CD4-positive, alpha-beta T cell treated with Interleukin-17A for 1 hour (primary cell): ENCODE measurements around the gene TPGS2.
"Not testable (repeated sequence)": the region's sequence is repeated elsewhere in the genome, so short reads cannot be mapped to it uniquely, and the experiment has no call there.

ENCODE experiments used
- DNase-seq: peaks from one replicate; pipeline ENCODE4 v3.0.0-alpha.2; 2020

Gene TPGS2, protein sequence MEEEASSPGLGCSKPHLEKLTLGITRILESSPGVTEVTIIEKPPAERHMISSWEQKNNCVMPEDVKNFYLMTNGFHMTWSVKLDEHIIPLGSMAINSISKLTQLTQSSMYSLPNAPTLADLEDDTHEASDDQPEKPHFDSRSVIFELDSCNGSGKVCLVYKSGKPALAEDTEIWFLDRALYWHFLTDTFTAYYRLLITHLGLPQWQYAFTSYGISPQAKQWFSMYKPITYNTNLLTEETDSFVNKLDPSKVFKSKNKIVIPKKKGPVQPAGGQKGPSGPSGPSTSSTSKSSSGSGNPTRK

DNA sequence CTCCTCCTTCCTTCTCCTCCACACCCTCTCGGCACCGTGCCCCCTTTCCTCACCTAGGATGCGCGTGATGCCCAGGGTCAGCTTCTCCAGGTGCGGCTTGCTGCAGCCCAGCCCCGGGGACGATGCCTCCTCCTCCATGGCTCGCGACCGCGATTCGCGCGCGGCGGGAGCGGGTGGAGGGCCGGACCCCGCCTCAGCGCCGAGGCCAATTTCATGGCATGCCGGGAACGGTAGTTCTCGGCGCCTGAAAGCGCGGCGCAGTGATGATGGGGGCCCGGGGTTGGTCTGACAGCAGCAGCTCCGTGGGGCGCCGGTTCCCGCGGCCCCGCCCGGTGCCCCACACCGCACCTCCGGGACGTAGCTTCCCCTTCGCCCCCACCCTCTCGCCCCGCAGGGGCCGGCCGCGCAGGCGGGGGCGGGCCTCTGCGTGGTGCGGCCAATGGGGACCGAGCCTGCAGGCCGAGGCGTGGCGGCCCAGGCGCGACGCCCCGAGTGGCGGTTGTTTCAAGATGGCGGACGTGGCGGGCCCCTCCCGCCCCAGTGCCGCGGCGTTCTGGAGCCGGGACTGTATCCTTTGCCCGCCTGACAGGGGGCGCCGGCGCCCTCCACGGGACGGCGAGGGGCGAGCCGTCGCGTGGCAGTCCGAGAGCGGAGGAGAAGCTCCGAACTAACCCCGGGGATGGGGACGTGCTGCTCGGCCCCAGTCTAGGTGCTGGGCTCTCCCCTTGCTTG, at the start of gene TPGS2, which contains the start of gene KIAA1328:
TPGS2 (minus strand) TSS at position 373 of the 732 bp plus-strand sequence; CDS start at position 138, 235 bp downstream.
KIAA1328 (plus strand) TSS at position 498 of the 732 bp plus-strand sequence; CDS start at position 510, 12 bp downstream.
- peak; percentile 90 for DNase-seq

- not testable (repeated sequence) for DNase-seq
Measured at GRCh38 chr18:36873826-36874225, 45.0 kb upstream of the TPGS2 start.

- DNase-seq: no peak
Measured at GRCh38 chr18:36872329-36872728, 43.5 kb upstream of the TPGS2 start.

GRCh38 chr18:36871801-36872200, 43.0 kb upstream of the TPGS2 start:
- no peak for DNase-seq

DNA sequence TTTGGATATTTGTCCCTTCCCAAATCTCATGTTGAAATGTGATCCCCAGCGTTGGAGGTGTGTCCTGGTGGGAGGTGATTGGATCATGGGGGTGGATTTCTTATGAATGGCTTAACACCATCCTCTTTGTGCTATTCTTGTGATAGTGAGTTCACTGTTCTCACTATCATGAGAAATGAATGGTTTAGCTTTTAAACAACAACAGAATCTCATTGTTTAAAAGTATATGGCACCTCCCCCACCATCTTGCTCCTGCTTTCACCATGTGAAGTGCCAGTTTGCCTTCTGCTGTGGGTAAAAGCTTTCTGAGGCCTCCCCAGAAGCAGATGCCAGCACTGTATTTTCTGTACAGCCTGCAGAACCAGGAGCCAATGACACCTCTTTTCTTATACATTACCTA, 38.3 kb upstream of the TPGS2 start:
- DNase-seq: no peak

DNA sequence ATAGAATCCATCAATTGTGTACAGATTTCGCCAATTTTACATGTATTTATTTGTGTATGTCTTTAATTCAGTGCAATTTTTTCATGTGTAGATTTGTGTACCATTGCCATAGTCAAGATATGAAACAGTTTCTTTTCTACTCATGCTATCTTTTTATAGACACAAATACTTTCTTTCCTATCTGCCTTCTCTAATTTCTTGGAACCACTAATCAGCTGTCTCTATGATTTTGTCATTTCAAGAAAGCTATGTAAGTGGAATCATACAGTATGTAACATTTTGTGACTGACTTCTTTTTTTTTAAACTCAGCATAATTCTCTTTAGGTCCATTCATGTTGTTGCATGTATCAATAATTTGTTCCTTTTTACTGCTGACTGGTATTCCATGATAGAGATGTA, 33.4 kb upstream of the TPGS2 start:
- DNase-seq: no peak

DNA sequence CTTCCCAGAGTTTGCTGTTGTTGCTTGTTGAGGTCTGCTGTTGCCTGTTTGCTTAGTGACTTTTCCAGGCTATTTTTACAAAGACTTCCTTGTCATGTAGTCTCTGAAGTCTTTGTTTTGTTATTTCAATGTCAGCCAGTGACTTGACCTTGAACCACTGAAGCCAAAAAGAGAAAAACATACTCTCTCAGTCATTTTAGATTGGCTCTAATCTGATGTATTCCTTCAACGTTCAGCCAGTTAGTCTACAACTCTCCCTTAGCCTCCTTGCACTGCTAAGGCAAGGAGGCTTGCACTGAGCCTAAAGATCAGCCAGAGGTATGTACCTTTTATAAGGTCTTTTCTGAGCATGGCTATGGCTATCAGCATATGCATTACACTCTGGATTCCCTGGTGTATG, 28.0 kb upstream of the TPGS2 start:
- no peak for DNase-seq

DNA sequence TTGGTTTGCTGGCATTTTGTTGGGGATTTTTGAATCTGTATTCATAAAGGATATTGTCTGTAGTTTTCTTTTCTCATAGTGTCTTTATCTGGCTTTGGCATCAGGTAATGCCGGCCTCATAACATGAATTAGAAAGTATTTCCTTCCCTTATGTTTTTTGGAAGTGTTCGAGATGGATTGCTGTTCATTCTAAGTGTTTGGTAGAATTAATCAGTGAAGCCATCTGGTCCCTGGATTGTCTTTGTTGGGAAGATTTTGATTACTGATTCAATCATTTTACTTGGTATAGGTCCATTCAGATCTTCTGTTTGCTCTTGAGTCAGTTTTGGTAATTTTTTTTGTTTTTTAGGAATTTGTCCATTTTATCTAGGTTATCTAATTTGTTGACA, 22.4 kb upstream of the TPGS2 start:
- no peak for DNase-seq

DNA sequence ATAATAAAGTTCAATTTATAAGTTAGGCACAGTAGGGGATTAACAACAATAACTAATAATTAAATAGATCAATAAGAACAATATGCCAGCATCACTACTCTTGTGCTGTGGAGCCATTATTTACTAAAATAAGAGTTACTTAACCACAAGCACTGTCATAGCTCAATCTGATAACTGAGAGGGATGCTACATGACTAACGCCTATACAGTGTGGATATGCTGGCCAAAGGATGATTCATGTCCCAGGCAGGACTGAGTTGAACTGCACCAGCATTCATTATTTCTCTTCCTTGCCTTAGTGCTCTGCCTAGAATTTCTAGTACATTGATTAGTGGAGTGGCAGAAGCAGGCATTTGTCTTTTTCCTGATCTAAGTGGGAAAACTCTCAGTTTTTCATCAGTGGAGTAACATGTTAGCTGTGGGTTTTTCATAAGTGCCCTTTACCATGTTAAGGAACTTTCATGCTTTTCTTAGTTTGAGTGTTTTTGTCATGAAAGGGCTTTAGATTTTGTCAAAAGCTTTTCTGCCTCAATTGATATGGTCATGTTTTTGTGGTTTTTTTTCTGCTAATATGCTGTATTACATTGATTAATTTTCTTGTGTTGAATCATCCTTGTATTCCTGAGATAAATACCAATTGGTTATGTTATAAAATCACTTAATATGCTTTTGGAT, 21.9 kb upstream of the TPGS2 start:
- no peak for DNase-seq

- no peak for DNase-seq
Measured at GRCh38 chr18:36849288-36850006, 20.6 kb upstream of the TPGS2 start.

GRCh38 chr18:36848609-36849008, 19.8 kb upstream of the TPGS2 start:
- no peak for DNase-seq

DNA sequence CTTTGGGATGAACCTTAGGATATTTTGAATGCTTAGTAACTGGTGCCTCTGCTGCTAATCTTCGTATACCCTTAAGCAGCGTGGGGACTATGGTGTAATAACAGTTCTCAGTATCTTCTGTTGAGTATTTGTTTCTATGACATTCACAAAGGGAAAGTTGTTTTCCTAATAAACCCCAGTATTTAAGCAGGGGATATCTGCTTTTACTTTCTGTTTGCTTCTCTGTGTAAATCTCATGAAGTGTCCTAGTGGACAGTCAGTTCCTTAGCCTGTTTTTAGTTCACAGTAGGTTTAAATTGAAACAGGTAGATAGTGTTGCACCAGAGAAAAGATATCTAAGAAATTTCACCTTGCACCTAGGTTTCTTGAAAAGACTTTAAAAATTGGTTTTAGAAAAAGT, 15.0 kb upstream of the TPGS2 start:
- DNase-seq: no peak

DNA sequence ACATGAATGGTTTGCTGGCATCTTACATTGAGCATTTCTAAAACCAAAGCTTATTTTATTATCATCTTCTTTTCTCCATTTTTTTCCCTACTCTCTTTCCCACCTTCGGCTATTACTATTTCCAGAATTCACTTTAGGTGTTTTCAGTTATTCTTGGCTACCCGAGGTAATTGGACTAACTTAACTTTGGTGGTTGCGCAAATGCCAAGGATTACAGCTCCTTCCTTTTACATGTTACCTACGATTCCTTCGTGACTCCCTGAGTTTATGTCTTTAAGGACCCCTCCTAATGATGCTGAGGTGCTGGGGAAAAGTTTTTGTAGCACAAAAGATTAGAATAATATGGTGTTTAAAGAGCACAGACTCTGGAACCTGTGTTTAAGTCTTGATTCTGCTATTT, 14.4 kb upstream of the TPGS2 start:
- no peak for DNase-seq

DNA sequence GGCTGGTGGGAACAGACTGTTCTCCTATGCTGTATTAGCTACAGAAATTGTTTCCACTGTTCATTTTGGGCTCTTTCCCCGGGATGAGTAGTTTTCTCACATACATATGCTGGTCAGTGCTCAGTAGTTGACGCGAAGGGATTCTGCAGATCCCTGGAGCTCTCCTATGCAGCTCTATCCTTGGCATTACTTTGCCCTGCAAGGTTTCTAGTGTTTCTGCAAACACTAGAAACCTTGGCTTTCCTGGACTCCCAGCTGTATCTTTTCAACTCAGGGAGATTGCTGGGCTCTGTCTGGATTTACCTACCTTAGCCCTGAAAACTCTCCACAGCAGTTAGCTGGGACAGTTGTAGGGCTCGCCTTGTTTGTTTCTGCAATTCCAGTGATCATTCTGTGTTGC, 11.0 kb upstream of the TPGS2 start:
- no peak for DNase-seq

DNA sequence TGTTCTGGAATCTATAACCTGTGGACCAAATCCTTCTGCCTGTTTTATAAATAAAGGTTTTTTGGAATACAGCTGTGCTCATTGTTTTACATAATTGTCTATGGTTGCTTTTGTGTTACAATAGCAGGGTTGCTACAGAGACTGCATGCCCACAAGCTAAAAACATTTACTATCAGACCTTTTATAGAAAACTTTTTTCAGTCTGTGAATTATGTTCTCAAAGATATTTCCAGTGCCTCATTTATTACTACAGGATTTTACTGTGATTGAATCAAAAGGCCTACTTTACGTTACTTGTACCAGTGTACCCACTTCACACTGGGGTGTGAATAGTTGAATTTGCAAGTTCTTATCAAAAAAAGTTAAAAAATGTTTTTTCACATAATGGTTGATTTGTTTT, 7.1 kb upstream of the TPGS2 start:
- no peak for DNase-seq

GRCh38 chr18:36833120-36833519, 4.3 kb upstream of the TPGS2 start:
- DNase-seq: no peak

- no peak for DNase-seq
Measured at GRCh38 chr18:36831139-36831538, 2.3 kb upstream of the TPGS2 start.

DNA sequence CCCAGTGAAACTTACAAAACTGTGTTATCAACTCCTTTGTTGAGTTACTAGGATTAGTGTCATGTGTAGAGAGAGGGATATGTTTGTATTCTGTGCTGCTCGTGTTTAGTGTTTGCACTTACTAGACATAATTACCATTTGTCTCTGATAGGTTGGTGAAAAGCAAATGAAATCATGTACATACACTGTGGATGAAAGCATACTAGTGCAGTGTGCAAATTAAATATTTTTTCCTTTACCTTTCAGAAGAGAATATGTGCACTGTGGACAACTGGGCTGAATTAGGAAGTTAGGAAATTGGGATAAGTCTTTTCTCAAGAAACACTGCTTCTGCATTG, 1.3 kb upstream of the TPGS2 start:
- no peak for DNase-seq

DNA sequence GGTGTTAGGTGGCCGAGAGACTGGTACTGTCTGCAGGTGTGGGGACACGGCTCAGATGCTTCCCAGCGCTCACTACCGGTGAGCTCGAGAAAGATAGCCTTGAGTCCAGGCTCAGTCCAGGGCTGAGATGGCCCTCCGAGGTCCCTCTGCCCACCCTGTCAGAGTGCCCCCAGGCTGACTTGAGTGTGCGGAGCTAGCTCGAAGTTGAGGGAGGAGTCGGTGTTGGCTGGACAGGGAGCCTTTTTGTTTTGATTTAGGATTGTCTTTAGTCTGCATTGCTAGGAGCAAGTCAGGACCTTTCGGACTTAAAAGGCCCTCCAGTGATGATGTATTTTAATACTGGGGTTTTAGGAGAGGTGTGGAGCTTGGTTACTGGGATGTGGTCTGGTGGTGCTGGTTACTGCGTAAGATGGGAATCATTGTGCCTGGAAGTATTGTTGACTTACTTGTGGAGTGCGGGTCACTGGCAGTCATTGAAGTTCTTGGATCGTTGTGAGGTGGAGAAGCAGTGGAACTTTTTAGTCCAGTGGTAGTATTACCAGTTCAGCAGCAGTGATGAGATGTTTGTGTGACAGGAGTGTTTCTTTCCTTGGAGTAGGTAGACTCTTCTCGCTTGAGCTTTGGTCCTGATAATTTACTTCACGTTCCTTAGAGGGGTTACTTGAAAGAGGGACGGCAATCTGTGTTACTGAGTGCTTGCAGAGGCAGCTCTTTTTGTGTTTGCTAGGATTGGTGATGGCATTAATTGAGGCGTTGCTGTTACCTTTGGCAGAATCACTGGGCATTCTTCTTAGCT, 758 bp upstream of the TPGS2 start:
- DNase-seq: no peak

GRCh38 chr18:36828157-36828629, 609 bp downstream of the TPGS2 start:
- no peak for DNase-seq

DNA sequence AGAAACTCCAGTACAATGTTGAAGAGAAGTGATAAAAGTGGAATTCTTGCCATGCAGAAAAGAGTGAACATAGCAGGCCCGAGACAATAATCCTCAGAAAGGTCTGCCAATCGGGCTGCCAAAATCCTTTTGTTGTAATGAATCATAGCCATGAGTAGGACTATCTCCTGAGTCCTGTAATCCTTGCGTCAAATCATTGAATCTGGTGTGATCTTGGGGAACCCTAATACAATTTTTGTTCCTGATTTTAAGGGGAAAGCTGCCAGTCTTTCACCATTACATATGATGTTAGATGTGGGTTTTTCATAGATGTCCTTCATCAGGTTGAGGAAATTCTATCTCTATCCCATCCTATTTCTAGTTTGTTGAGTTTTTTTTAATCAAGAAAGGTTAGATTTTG, 2.2 kb downstream of the TPGS2 start:
- no peak for DNase-seq

DNA sequence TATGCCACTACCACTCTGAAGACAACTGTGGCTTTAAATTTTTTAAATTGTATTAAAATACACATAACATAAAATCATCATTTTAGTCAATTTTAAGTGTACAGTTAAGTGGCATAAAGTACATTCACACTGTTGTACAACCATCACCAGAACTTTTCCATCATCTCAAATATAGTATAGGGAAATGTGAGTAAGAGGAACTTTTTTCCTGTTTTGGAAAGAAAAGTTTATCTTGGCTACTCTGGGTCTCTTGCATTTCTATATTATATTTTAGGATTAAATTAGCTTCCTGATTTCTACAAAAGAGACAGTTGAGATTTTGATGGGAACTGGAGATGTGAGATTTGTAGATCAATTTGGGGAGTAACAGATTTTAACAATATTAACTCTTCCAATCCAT, 3.3 kb downstream of the TPGS2 start:
- DNase-seq: no peak
